Neural cell (in vitro differentiated cells): Measurements from ENCODE around the gene CPSF4L. TPM values are rescaled to one million over a fixed set of nuclear protein-coding genes. Genes with fewer than 3 reads are reported as not detected.

ENCODE experiments used
- H2AFZ ChIP-seq: fragments of 200-600, 300-800 bp; sonication (generic), shearing (Covaris generic); 2 replicates; pipeline ENCODE4 v1.6.0; 2014; ENCODE audit warnings: low read depth, mild to moderate bottlenecking, antibody characterized with exemption, low read length, moderate library complexity
- H3F3A ChIP-seq: fragments of 200-600 bp; shearing (Covaris generic); 2 replicates; pipeline ENCODE4 v1.6.1; 2016; ENCODE audit warnings: mild to moderate bottlenecking, moderate library complexity, mixed read lengths, antibody characterized with exemption, low read length; ENCODE audit not compliant: insufficient read depth, poor library complexity, severe bottlenecking
- H3K27ac ChIP-seq: fragments of 200-600, 300-800 bp; sonication (generic), shearing (Covaris generic); 2 replicates; pipeline ENCODE4 v1.5.1; 2014; ENCODE audit warnings: mild to moderate bottlenecking, low read length, moderate library complexity
- H3K27me3 ChIP-seq: fragments of 300-800, 200-600 bp; sonication (generic), shearing (Covaris generic); 2 replicates; pipeline ENCODE4 v1.6.0; 2014; ENCODE audit warnings: mild to moderate bottlenecking, low read depth, low read length, moderate library complexity; ENCODE audit not compliant: insufficient read depth
- H3K36me3 ChIP-seq: fragments of 300-800, 200-600 bp; sonication (generic), shearing (Covaris generic); 2 replicates; pipeline ENCODE4 v1.5.1; 2014; ENCODE audit warnings: mild to moderate bottlenecking, antibody characterized with exemption, low read length, moderate library complexity; ENCODE audit not compliant: insufficient read depth
- H3K4me2 ChIP-seq: fragments of 300-800, 200-600 bp; sonication (generic), shearing (Covaris generic); 2 replicates; pipeline ENCODE4 v1.6.0; 2014; ENCODE audit warnings: mild to moderate bottlenecking, low read length
- H3K4me3 ChIP-seq: fragments of 300-800, 200-600 bp; sonication (generic), shearing (Covaris generic); 2 replicates; pipeline ENCODE4 v1.5.1; 2014; ENCODE audit warnings: mild to moderate bottlenecking, low read length, moderate library complexity
- H3K79me2 ChIP-seq: fragments of 200-600 bp; shearing (Covaris generic); replicated peaks from 2 replicates; pipeline ENCODE4 v1.6.0; 2014; ENCODE audit warnings: mild to moderate bottlenecking, low read length, moderate library complexity; ENCODE audit not compliant: insufficient read depth
- H3K9ac ChIP-seq: fragments of 300-800, 200-600 bp; sonication (generic), shearing (Covaris generic); 2 replicates; pipeline ENCODE4 v1.6.1; 2016; ENCODE audit warnings: mild to moderate bottlenecking, low read length, mixed read lengths
- H3K9me2 ChIP-seq: fragments of 200-600 bp; shearing (Covaris generic); 2 replicates; pipeline ENCODE4 v1.6.1; 2016; ENCODE audit warnings: mild to moderate bottlenecking, low read length, mixed read lengths; ENCODE audit not compliant: insufficient read depth
- H3K9me3 ChIP-seq: fragments of 200-600, 300-800 bp; sonication (generic), shearing (Covaris generic); 2 replicates; pipeline ENCODE4 v1.6.1; 2016; ENCODE audit warnings: mild to moderate bottlenecking, mixed run types, low read length, moderate library complexity, mixed read lengths
- H4K20me1 ChIP-seq: fragments of 200-600 bp; shearing (Covaris generic); 2 replicates; pipeline ENCODE4 v1.6.1; 2016; ENCODE audit warnings: mild to moderate bottlenecking, mixed run types; ENCODE audit not compliant: insufficient read depth
- EP300 ChIP-seq: fragments of 450-650 bp; conservative IDR thresholded peaks from 2 replicates; pipeline ENCODE4 v1.6.1; 2014; ENCODE audit warnings: antibody characterized with exemption, mild to moderate bottlenecking, moderate library complexity; ENCODE audit not compliant: poor library complexity, severe bottlenecking
- EZH2 ChIP-seq: fragments of 200-600, 300-800 bp; shearing (Covaris generic), sonication (generic); IDR thresholded peaks from 2 replicates; pipeline ENCODE4 v1.6.1; 2014; ENCODE audit warnings: antibody characterized with exemption, low read length, borderline replicate concordance, mild to moderate bottlenecking; ENCODE audit not compliant: insufficient read depth, poor library complexity, severe bottlenecking
- MXI1 ChIP-seq: fragments of 450-650 bp; conservative IDR thresholded peaks from 2 replicates; pipeline ENCODE4 v1.6.1; 2014; ENCODE audit warnings: antibody characterized with exemption, mild to moderate bottlenecking; ENCODE audit not compliant: poor library complexity, severe bottlenecking
- POLR2AphosphoS5 ChIP-seq: IDR thresholded peaks from 2 replicates; pipeline ENCODE4 v1.6.1; 2012
- RAD21 ChIP-seq: fragments of 450-650 bp; conservative IDR thresholded peaks from 2 replicates; pipeline ENCODE4 v1.6.1; 2014; ENCODE audit warnings: antibody characterized with exemption, mild to moderate bottlenecking, moderate library complexity
- SMC3 ChIP-seq: fragments of 450-650 bp; conservative IDR thresholded peaks from 2 replicates; pipeline ENCODE4 v1.6.1; 2014; ENCODE audit warnings: antibody characterized with exemption, mild to moderate bottlenecking, moderate library complexity; ENCODE audit not compliant: poor library complexity
- TAF1 ChIP-seq: IDR thresholded peaks from 2 replicates; pipeline ENCODE4 v1.6.1; 2012; ENCODE audit warnings: low read depth
- polyA plus RNA-seq: library from polyadenylated mRNA; depleted of rRNA; stranded (reverse); fragments of >200 nt; gene quantifications from 2 replicates; pipeline ENCODE4 v1.2.3, GENCODE V29; 2014
- TF ChIP-seq, protein P1 (sequence below): fragments of 450-650 bp; IDR thresholded peaks from 2 replicates; pipeline ENCODE4 v1.5.1; 2014; ENCODE audit warnings: antibody characterized with exemption, mild to moderate bottlenecking, moderate library complexity; ENCODE audit not compliant: poor library complexity, severe bottlenecking
- TF ChIP-seq, protein P2 (sequence below): IDR thresholded peaks from 2 replicates; pipeline ENCODE4 v1.6.1; 2012; ENCODE audit warnings: borderline replicate concordance

Gene CPSF4L
- polyA plus RNA-seq, 1 donor from 2014 or later: not detected

DNA sequence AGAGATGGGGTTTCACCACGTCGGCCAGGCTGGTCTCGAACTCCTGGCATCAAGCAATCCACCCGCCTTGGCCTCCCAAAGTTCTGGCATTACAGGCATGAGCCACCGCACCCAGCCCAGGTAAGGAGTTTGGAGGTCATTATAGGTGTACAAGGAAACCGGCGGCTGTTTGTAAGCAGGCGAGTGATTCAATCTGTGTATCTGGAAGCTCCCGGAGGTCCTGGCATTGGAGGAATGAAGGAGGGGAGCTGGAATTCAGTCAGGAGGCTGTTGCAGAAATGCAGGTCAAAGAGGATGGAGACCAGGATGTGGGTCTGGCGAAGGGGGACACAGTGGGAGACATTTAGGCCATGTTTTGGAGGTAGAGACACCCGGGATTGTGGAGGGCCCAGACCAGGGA lies 31.4 kb upstream of the CPSF4L start:
- TF ChIP-seq EZH2: no peak
- Histone ChIP-seq H4K20me1 (no peaks in the 10 kb centered on the region), H3K9me3 (no peaks in the 10 kb centered on the region), H3F3A (no peaks in the 10 kb centered on the region), H3K36me3 (no peaks in the 10 kb centered on the region), H3K4me3 (no peak overlapping the region), H3K4me2 (no peak overlapping the region), H3K27me3 (no peaks in the 10 kb centered on the region), H3K27ac (no peak overlapping the region), H2AFZ (no peak overlapping the region), H3K79me2 (peaks cover 66% of the 10 kb centered on the region), H3K9me2 (no peaks in the 10 kb centered on the region), H3K9ac (no peak overlapping the region)

- Histone ChIP-seq H3K36me3 (no peaks in the 10 kb centered on the region), H3K9me2 (no peaks in the 10 kb centered on the region), H3F3A (no peaks in the 10 kb centered on the region), H4K20me1 (no peaks in the 10 kb centered on the region), H3K9ac (no peak overlapping the region), H3K4me3 (no peak overlapping the region), H3K4me2 (no peak overlapping the region), H2AFZ (no peak overlapping the region), H3K9me3 (no peaks in the 10 kb centered on the region), H3K27ac (no peak overlapping the region), H3K79me2 (peaks cover 63% of the 10 kb centered on the region), H3K27me3 (no peaks in the 10 kb centered on the region)
- TF ChIP-seq, protein P1, sequence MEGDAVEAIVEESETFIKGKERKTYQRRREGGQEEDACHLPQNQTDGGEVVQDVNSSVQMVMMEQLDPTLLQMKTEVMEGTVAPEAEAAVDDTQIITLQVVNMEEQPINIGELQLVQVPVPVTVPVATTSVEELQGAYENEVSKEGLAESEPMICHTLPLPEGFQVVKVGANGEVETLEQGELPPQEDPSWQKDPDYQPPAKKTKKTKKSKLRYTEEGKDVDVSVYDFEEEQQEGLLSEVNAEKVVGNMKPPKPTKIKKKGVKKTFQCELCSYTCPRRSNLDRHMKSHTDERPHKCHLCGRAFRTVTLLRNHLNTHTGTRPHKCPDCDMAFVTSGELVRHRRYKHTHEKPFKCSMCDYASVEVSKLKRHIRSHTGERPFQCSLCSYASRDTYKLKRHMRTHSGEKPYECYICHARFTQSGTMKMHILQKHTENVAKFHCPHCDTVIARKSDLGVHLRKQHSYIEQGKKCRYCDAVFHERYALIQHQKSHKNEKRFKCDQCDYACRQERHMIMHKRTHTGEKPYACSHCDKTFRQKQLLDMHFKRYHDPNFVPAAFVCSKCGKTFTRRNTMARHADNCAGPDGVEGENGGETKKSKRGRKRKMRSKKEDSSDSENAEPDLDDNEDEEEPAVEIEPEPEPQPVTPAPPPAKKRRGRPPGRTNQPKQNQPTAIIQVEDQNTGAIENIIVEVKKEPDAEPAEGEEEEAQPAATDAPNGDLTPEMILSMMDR: no peak
- TF ChIP-seq, protein P2, sequence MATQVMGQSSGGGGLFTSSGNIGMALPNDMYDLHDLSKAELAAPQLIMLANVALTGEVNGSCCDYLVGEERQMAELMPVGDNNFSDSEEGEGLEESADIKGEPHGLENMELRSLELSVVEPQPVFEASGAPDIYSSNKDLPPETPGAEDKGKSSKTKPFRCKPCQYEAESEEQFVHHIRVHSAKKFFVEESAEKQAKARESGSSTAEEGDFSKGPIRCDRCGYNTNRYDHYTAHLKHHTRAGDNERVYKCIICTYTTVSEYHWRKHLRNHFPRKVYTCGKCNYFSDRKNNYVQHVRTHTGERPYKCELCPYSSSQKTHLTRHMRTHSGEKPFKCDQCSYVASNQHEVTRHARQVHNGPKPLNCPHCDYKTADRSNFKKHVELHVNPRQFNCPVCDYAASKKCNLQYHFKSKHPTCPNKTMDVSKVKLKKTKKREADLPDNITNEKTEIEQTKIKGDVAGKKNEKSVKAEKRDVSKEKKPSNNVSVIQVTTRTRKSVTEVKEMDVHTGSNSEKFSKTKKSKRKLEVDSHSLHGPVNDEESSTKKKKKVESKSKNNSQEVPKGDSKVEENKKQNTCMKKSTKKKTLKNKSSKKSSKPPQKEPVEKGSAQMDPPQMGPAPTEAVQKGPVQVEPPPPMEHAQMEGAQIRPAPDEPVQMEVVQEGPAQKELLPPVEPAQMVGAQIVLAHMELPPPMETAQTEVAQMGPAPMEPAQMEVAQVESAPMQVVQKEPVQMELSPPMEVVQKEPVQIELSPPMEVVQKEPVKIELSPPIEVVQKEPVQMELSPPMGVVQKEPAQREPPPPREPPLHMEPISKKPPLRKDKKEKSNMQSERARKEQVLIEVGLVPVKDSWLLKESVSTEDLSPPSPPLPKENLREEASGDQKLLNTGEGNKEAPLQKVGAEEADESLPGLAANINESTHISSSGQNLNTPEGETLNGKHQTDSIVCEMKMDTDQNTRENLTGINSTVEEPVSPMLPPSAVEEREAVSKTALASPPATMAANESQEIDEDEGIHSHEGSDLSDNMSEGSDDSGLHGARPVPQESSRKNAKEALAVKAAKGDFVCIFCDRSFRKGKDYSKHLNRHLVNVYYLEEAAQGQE: no peak
Observed at GRCh38 chr17:73292031-73292531, 30.4 kb upstream of the CPSF4L start.

- Histone ChIP-seq H2AFZ (no peak overlapping the region), H3K9ac (no peak overlapping the region), H3K4me2 (no peak overlapping the region), H3K36me3 (no peaks in the 10 kb centered on the region), H3F3A (no peaks in the 10 kb centered on the region), H3K4me3 (no peak overlapping the region), H3K9me2 (no peaks in the 10 kb centered on the region), H4K20me1 (no peaks in the 10 kb centered on the region), H3K9me3 (no peaks in the 10 kb centered on the region), H3K27ac (no peak overlapping the region), H3K27me3 (no peaks in the 10 kb centered on the region), H3K79me2 (peaks cover 60% of the 10 kb centered on the region)
- TF ChIP-seq, protein P1: no peak
- TF ChIP-seq TAF1: no peak
- TF ChIP-seq EP300: no peak
- no peak for TF ChIP-seq POLR2AphosphoS5
- no peak for TF ChIP-seq EZH2
- no peak for TF ChIP-seq RAD21
- no peak for TF ChIP-seq MXI1
- TF ChIP-seq, protein P2: no peak
- no peak for TF ChIP-seq SMC3
Observed at GRCh38 chr17:73291260-73291801, 29.7 kb upstream of the CPSF4L start.
